ENCODE data around the gene SLC35F5. TPM values are rescaled to one million over a fixed set of nuclear protein-coding genes. Genes with fewer than 3 reads are reported as not detected.
A peak's percentile ranks its signal among the peaks of the same experiment; 100 is the strongest.

SLC35F5 gene
- total RNA-seq (10 to 100 TPM; 51.2 to 60.2 (median 56.3) TPM), polyA plus RNA-seq (32.8 TPM)
- long read RNA-seq, donor 1, full-length matches to known transcripts: 53 of 67 reads
- long read RNA-seq, donor 1, partial matches to known transcripts: 3 of 67 reads
- long read RNA-seq, donor 1, other reads (novel, unspliced or antisense): 11 of 67 reads
- long read RNA-seq, donor 2, full-length matches to known transcripts: 25 of 26 reads
- long read RNA-seq, donor 2, partial matches to known transcripts: 0 of 26 reads
- long read RNA-seq, donor 2, other reads (novel, unspliced or antisense): 1 of 26 reads
- long read RNA-seq, donor 3, full-length matches to known transcripts: 130 of 157 reads
- long read RNA-seq, donor 3, partial matches to known transcripts: 8 of 157 reads
- long read RNA-seq, donor 3, other reads (novel, unspliced or antisense): 19 of 157 reads
- long read RNA-seq, donor 4, full-length matches to known transcripts: 23 of 31 reads
- long read RNA-seq, donor 4, partial matches to known transcripts: 2 of 31 reads
- long read RNA-seq, donor 4, other reads (novel, unspliced or antisense): 6 of 31 reads

- intact Hi-C loops (cut with DNase I): loop anchor here in 3 of 4 donors (2.0 to 10.0 kb wide), 3 partner anchors 131 to 138 kb away; partner anchors contain the start of gene ACTR3 (in 2 of the 3)
- no peaks in the 10 kb centered on the region for H3K9me3 ChIP-seq (ENCODE audit: control insufficient read depth, low read length)
- H3K4me3 ChIP-seq (ENCODE audit: low read length): peak within 1 kb of the TSS; percentile 53
- DNase-seq: peak; percentile 92 to 98 (median 98)
- no peaks in the 10 kb centered on the region for H3K4me1 ChIP-seq (ENCODE audit: control insufficient read depth, insufficient read depth, low read length)
- under 1% methylated on average over 76 of the region's 76 CpGs for WGBS
- peak within 1 kb of the TSS; percentile 96 for H3K27ac ChIP-seq (ENCODE audit: low read length)
- no peaks in the 10 kb centered on the region for H3K27me3 ChIP-seq (ENCODE audit: control insufficient read depth, insufficient read depth)
- peak; percentile 100 for ATAC-seq
Observed at GRCh38 chr2:113756355-113757137, at the start of gene SLC35F5. Gene SLC35F5 (minus strand): TSS chr2:113756642. CDS start chr2:113756409, 233 bp downstream.

GRCh38 chr2:113799375-113799774 lies 42.9 kb upstream of the SLC35F5 start:
- no peak for ATAC-seq
- no peaks in the 10 kb centered on the region for H3K27me3 ChIP-seq (ENCODE audit: control insufficient read depth, insufficient read depth)
- WGBS: 63% methylated on average over 4 of the region's 4 CpGs
- no peaks in the 10 kb centered on the region for H3K9me3 ChIP-seq (ENCODE audit: control insufficient read depth, low read length)
- H3K4me3 ChIP-seq (ENCODE audit: low read length): no peak overlapping the region
- intact Hi-C loops (cut with DNase I): no loop called here
- H3K4me1 ChIP-seq (ENCODE audit: control insufficient read depth, insufficient read depth, low read length): no peaks in the 10 kb centered on the region
- DNase-seq: no peak
- H3K27ac ChIP-seq (ENCODE audit: low read length): no peak overlapping the region

GRCh38 chr2:113797237-113797636 lies 40.8 kb upstream of the SLC35F5 start:
- no peak for ATAC-seq
- intact Hi-C loops (cut with DNase I): no loop called here
- Histone ChIP-seq H3K27me3 (ENCODE audit: control insufficient read depth, insufficient read depth) (no peaks in the 10 kb centered on the region), H3K4me1 (ENCODE audit: control insufficient read depth, insufficient read depth, low read length) (no peaks in the 10 kb centered on the region), H3K9me3 (ENCODE audit: control insufficient read depth, low read length) (no peaks in the 10 kb centered on the region), H3K27ac (ENCODE audit: low read length) (no peak overlapping the region), H3K4me3 (ENCODE audit: low read length) (no peak overlapping the region)
- 56% methylated on average over 2 of the region's 2 CpGs for WGBS
- no peak for DNase-seq

- H3K27ac ChIP-seq (ENCODE audit: low read length): no peak overlapping the region
- no peak for DNase-seq
- H3K27me3 ChIP-seq (ENCODE audit: control insufficient read depth, insufficient read depth): no peaks in the 10 kb centered on the region
- H3K4me1 ChIP-seq (ENCODE audit: control insufficient read depth, insufficient read depth, low read length): no peaks in the 10 kb centered on the region
- intact Hi-C loops (cut with DNase I): no loop called here
- ATAC-seq: no peak
- H3K9me3 ChIP-seq (ENCODE audit: control insufficient read depth, low read length): no peaks in the 10 kb centered on the region
- no peak overlapping the region for H3K4me3 ChIP-seq (ENCODE audit: low read length)
- 72% methylated on average over 6 of the region's 6 CpGs for WGBS
Observed at GRCh38 chr2:113796592-113797175, 40.2 kb upstream of the SLC35F5 start.

GRCh38 chr2:113795405-113795920 lies 39.0 kb upstream of the SLC35F5 start:
- Histone ChIP-seq H3K27me3 (ENCODE audit: control insufficient read depth, insufficient read depth) (no peaks in the 10 kb centered on the region), H3K4me1 (ENCODE audit: control insufficient read depth, insufficient read depth, low read length) (no peaks in the 10 kb centered on the region), H3K27ac (ENCODE audit: low read length) (peak overlapping the region; percentile 2), H3K9me3 (ENCODE audit: control insufficient read depth, low read length) (no peaks in the 10 kb centered on the region), H3K4me3 (ENCODE audit: low read length) (no peak overlapping the region)
- intact Hi-C loops (cut with DNase I): no loop called here
- DNase-seq: no peak
- peak in 1 of 2 donors; percentile 20 for ATAC-seq
- 38% methylated on average over 3 of the region's 3 CpGs for WGBS

- DNase-seq (no peak), ATAC-seq (no peak)
- no peaks in the 10 kb centered on the region for H3K27me3 ChIP-seq (ENCODE audit: control insufficient read depth, insufficient read depth)
- no peaks in the 10 kb centered on the region for H3K9me3 ChIP-seq (ENCODE audit: control insufficient read depth, low read length)
- H3K4me3 ChIP-seq (ENCODE audit: low read length): no peak overlapping the region
- intact Hi-C loops (cut with DNase I): no loop called here
- no peak overlapping the region for H3K27ac ChIP-seq (ENCODE audit: low read length)
- WGBS: 56% methylated on average over 5 of the region's 5 CpGs
- no peaks in the 10 kb centered on the region for H3K4me1 ChIP-seq (ENCODE audit: control insufficient read depth, insufficient read depth, low read length)
Observed at GRCh38 chr2:113791697-113792590, 35.5 kb upstream of the SLC35F5 start.

GRCh38 chr2:113784823-113785744 lies 28.6 kb upstream of the SLC35F5 start:
- WGBS: 47% methylated on average over 8 of the region's 8 CpGs
- Histone ChIP-seq H3K9me3 (ENCODE audit: control insufficient read depth, low read length) (no peaks in the 10 kb centered on the region), H3K27me3 (ENCODE audit: control insufficient read depth, insufficient read depth) (no peaks in the 10 kb centered on the region), H3K27ac (ENCODE audit: low read length) (peak overlapping the region; percentile 6), H3K4me1 (ENCODE audit: control insufficient read depth, insufficient read depth, low read length) (peaks cover 2% of the 10 kb centered on the region), H3K4me3 (ENCODE audit: low read length) (no peak overlapping the region)
- DNase-seq (no peak), ATAC-seq (peak; percentile 72 to 86)
- intact Hi-C loops (cut with DNase I): no loop called here

- 20% methylated on average over 5 of the region's 5 CpGs for WGBS
- Histone ChIP-seq H3K27ac (ENCODE audit: low read length) (no peak overlapping the region), H3K27me3 (ENCODE audit: control insufficient read depth, insufficient read depth) (no peaks in the 10 kb centered on the region), H3K4me3 (ENCODE audit: low read length) (no peak overlapping the region), H3K4me1 (ENCODE audit: control insufficient read depth, insufficient read depth, low read length) (peaks cover 2% of the 10 kb centered on the region), H3K9me3 (ENCODE audit: control insufficient read depth, low read length) (no peaks in the 10 kb centered on the region)
- ATAC-seq (no peak), DNase-seq (no peak)
- intact Hi-C loops (cut with DNase I): no loop called here
Observed at GRCh38 chr2:113780472-113780871, 24.0 kb upstream of the SLC35F5 start.

GRCh38 chr2:113777371-113777770 lies 20.9 kb upstream of the SLC35F5 start:
- no peaks in the 10 kb centered on the region for H3K27me3 ChIP-seq (ENCODE audit: control insufficient read depth, insufficient read depth)
- intact Hi-C loops (cut with DNase I): no loop called here
- H3K9me3 ChIP-seq (ENCODE audit: control insufficient read depth, low read length): no peaks in the 10 kb centered on the region
- ATAC-seq (no peak), DNase-seq (no peak)
- 90% methylated on average over 3 of the region's 3 CpGs for WGBS
- H3K4me3 ChIP-seq (ENCODE audit: low read length): no peak overlapping the region
- H3K4me1 ChIP-seq (ENCODE audit: control insufficient read depth, insufficient read depth, low read length): no peaks in the 10 kb centered on the region
- no peak overlapping the region for H3K27ac ChIP-seq (ENCODE audit: low read length)
